NCI-H526 treated with DMSO at 0.1 percent for 48 hours (cell line): ENCODE measurements around the gene ZNF674.
"Not testable (repeated sequence)": the region's sequence is repeated elsewhere in the genome, so short reads cannot be mapped to it uniquely, and the experiment has no call there.

Experiments used
- DNase-seq: peaks from one replicate; lab custom pipeline; 2025; lab: John Stamatoyannopoulos, UW

Gene ZNF674

DNA sequence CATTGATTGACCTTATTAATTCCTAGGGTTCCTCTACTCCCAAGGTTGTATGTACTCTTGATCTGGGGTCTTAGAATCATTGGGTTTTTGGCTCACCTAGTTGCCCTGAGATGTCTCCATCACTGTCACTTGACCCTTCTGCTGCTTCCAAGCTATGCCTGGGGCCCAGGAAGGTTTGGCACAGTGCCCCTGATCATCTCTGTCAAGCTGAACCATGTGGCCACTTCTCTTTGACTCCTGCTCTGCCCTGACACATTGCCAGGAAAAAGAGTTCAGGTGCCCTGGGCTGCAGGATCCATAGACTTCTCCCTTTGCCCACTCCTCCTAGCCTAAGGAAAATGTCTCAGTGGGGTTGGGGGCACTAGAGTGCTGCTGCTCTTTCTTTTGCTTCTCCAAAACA is 24.4 kb upstream of the ZNF674 start:
- DNase-seq = no peak

DNA sequence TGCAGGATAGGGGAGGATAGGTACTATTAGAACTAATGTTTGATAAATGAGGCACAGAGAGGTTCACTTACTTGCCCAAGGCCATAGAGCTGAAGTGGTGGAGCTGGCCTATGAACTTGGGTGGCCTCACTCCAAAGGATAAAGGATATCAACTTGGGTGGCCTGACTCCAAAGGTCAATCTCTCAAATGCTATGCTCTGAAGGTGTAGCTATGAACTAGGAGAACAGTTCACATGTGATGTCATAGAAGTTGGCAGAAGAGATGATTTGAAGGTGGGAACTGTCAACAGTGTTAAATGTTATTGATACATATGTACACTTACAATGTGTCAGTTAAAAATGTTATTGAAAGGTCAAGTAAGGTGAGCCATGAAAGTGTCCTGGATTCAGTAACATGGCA is 22.2 kb upstream of the ZNF674 start:
- no peak for DNase-seq

DNA sequence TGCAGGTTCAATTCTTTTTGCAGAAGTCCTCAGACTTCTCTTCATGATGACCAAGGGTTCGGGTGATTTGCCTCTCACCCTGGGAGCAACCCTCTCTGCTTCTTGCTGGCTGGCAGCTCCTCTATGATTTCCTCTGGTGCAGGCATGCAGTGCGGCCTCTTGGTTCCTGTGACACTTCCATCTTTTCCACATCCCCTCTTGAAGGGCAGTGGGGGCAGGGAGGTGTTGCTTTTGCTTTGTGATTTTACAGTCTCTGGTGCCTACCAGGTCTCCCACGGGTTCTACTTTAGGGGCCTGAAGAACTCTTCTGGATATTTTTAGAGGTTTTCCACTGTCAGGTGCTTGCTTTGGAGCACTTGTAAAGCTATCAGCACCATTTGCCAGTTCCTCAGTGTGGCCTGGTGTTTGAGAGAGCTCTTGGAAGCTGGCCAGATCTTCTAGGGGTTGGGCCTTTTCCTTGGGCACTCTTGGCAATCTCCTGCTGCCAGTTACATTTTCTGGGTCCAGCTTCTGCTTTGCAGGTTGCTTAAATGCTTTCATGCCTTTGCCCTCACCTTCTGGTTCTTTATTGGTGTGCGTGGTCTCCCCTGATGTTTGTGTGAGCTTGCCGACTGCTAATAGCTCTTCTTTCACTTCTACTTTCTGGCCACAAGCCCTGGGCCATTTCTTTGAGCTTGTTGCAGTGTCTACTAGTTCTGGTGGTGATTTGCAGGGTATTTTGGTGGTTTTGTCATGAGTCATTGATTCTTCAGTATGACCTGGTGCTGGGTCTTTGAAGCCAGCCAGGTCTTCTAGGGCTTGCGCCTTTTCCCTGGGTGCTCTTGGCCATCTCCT is 16.8 kb upstream of the ZNF674 start:
- DNase-seq = no peak

DNA sequence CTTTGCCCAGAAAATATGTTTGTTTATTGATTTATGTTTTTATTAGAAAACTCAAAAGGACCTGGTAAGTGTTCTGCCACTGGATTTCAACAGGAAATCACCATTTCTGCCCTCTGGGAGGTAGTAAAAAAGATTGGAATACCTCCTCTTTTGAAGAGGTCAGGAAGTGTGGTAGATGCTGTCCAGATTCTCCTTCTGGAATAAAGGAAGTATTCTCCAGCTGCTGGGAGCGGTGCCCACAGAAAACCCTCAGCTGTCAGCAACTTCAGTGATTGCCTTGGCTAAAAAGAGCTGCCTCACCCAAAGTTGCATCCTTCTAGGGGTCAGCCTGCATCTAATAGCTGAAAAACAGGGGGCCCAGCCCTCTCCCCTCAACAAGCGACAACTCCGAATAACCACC is 13.8 kb upstream of the ZNF674 start:
- DNase-seq = no peak

DNA sequence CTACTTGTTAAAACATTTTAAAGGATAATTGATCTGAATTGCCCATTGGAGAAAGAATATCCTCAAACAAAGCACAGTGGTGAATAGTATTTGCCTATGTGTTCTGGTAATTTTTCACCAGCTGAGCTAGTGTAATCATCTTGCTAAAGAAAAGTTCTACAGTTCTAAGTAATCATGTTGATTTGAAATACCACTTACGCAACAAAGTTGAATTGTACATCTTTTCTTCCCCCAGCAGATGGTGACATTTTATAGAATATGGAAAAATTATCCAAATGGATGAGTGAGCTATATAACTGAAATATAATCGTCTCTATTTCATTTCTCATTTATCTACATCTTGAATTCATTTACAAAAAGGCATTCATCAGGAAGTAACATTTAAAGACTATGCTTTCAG is 9.7 kb upstream of the ZNF674 start:
- no peak for DNase-seq

DNA sequence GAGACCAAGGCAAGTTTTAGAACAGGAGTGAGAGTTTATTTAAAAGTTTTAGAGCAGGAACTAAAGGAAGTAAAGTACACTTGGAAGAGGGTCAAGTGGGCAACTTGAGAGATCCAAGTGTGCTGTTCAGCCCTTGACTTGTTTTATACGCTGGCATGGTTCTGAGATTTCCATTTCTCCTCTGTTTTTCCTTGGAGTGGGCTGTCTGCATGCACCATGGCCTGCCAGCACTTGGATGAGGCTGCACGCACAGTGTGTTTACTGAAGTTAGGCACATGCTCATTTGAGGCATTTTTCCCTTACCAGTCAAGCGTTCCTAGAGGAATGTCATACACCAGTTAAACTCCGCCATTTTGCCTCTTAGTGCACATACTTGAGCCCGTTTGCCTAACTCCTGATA is 8.7 kb upstream of the ZNF674 start:
- no peak for DNase-seq

DNA sequence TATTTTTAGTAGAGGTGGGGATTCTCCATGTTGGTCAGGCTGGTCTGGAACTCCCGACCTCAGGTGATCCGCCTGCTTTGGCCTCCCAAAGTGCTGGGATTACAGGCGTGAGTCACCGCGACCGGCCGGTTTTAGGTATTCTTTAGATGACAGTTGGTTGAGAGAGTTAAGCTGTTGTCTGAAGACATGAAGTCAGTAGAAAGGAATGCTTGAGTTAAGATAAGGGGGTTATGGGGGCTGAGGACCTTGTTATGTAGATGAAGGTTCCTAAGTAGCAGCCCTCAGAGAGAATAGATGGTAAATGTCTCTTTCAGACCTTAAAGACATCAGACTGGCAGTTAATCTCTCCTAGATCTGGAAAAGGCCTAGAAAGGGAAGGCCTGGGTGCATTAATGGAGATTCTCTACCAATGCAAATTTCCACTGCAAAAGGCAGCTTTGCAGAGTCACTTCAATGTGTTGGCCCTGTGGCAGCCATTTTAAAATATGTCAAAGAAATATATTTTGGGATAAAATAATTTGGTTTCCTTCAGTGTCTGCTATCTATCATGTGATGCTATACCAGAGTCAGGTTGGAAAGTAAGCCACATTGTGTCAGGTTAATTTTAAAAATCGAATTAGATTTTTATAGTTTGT is 6.4 kb upstream of the ZNF674 start:
- DNase-seq = no peak

DNA sequence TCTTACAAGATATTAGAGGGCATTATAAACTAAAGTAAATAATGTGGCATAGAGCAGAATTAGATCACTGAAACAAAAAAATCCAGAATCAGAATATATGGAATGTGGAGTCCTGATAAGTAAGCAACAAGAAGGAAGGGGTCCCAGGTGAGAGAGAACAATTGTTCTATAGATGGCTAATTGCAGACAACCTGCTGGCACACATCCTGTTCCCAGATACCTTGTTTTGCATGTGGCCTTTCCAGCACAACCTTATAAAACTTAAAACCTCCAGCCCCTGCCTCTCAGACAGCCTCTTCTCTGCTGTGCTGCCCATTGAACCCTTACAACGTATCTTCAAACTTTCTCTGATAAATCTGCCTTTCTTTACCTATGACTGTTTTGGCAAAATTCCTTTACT is 4.7 kb upstream of the ZNF674 start:
- DNase-seq = no peak

DNA sequence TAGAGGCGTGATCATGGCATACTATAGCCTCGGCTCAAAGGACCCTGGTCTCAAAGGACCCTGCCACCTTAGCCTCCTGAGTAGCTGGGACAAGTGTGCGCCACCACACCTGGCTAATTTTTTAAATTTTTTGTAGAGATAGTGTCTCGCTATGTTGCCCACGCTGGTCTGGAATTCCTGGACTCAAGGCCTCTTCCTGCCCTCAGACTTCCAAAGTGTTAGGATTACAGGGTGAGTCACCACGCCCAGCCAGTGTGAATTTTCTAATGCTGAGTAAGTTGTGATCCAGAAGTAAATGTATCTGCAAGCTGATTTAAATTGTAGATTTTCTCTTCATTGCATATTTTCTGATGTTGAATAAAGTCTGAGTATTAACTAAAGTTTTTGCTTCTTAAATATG is 2.6 kb upstream of the ZNF674 start:
- no peak for DNase-seq

DNA sequence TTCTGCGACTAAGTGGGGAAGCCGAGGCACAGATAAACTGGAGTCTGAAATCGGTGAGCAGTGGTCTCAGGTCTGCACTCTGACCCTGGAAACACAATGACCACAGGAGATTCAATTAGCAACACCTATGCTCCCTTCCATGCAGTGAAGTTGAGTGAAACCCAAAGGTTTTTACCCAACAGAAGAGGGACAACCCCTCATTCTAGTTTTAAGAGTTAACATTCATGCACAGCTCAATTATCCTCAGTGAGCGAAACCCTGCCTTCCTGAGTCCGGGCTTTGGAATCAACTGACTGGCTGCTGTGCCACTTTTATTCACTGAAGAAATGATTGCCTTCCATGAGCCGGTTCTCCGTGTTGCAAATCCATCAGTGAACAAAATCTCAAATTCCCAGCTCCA is 694 bp downstream of the ZNF674 start:
- DNase-seq = not testable (repeated sequence)

DNA sequence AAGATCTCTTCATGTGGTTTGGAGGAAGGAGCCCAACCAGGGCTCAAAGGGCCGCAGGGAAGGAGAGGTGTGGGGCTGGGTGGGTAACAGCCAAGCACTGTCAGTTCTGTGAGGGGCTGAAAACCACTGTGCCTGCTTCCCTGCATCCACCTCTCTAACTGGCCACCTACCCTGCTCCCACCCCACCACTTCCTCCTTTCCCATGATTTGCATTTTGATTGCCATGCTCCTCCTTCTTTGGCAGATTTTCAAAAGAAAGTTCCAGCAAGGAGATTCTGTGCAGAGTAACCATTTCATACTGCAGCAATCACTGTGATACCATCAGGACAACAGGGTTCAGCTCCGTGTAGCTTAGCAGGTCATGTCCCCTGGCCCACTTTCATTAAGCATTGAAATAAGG is 1.8 kb downstream of the ZNF674 start:
- DNase-seq = no peak

DNA sequence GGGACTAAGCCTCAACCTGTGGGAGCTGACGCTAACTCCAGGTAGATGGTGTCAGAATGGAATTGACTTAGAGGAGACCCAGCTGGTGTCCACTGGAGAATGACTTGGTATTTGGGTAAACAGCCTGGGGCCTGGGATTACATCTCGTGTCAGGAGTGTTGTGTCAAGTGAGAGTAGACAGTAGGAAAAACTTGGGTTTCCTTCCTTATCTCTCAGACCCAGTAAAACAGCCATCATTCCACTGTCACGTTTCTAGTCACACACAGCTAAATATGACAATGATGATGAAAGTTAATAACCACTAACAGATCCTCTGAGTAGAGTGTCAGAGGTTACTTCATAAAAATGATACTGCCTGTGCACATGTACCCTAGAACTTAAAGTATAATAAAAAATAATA is 13.8 kb downstream of the ZNF674 start:
- DNase-seq = no peak

DNA sequence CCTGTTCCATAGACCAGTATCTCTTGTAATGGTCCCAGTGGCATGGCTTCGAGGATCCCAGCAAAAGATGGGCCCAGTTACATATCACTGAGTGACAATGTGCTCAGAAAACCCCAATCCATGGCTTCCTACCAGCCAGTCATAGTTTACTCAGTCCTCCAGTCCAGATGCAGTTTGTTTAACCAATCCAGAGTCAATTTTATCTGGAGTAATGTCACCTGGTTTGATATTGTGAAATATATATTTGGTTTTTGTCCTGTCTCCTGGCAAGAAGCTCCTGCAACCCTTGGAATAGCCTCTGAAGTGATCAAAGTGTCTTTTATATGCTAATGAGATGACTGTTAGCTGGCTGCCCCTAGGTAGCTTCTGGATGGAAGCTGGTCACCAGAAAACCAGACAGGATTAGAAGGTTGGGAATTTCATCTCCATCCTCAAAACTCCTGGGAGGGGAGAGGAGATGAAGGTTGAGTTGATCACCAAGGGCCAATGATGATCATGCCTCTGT is 14.8 kb downstream of the ZNF674 start:
- DNase-seq = not testable (repeated sequence)

DNA sequence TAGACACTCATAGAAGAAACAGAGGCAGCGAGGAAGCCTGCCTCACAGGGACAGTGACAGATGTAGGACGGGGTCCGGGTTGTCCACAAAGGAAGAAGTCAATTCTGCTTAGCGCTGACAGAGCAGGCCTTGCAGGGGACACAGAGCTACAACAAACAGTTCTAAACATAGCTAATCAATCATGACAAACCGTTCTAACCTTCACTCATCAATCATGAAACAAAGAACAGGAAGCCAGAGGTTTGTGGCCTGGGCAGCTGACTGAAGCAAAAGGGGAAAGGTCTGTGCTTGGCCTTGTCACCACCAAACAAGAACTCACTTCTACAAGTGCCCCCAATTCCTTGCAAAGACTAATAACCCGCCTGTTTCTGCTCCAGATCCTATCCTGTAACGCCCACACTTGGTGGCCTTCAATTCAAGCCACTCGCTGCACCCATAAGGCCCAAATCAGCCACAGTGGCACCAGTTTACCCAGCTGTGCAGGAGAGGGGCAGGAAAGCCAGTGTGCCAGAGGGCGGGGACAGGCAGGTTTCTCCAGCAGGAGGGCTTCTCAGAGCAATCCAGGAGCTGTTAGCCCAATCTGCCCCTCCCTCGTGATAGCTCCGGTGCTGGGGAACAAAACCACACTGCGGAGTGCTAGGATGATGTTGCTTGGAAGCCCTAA is 15.3 kb downstream of the ZNF674 start:
- DNase-seq = not testable (repeated sequence)

DNA sequence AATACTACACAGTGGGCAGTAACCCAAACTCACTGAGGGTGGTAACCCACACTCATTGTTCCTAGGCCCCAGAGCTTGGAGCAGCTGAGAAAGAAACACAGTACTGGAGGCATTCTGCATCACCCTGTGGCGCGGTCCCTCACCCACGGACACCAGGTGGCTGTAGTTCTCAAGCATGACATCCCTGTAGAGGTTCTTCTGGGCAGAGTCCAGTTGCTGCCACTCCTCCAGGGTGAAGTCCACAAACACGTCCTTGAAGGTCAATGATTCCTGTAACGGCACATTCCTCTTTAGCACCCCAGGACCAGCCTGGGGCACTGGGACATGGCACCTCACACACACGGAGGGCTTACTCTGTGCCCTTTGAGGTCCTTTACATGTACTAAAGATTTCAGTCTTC is 16.6 kb downstream of the ZNF674 start:
- not testable (repeated sequence) for DNase-seq

DNA sequence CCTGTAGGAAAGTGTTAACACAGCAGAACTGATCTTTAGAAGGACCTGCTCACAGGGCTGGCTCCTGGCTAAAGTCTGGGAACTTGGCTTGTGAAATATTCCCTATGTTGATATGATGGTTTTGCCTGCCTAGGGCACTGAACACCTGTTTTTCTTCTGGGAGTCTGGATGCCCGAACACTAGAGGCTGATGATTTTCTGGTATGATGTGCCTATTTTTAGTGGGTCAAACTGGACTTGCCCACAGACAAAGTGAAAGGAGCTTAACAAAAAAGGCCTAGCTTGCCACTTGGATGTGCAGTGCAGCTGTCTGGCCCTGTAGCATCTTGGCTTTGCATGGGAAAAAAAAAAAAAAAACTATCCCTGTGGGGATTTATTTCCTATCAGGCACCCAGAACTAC is 39.1 kb downstream of the ZNF674 start:
- DNase-seq = no peak

DNA sequence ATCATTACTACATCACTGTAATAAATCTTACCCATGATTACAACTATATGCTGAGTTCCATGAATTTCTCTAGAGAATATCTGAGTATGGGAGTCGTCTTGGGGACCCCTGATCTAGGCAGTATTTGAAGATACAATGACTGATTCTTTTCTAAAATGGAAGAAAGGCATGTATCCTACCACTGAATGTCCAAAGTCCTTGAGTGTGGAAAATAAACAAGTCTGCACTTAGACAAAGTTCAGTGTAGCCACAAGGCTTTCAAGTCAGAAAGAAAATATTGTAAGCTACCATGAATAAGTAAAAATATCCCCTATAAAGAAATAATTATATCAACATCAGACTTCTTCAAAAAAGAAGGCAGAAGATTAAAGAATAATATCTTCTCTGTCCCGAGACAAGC is 42.4 kb downstream of the ZNF674 start:
- no peak for DNase-seq

DNA sequence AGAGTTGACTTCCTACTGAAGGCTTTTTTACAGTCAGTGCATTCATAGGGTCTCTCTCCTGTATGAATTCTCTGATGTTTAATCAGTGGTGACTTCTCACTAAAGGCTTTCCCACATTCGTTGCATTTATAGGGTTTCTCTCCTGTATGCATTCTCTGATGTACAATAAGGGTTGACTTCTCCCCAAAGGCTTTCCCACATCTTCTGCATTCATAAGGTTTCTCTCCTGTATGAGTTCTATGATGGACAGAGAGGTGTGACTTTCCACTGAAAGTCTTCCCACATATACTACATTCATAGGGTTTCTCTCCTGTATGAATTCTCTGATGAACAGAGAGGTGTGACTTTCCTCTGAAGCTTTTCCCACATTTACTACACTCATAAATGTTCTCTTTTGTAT is 45.2 kb downstream of the ZNF674 start:
- DNase-seq = no peak

DNA sequence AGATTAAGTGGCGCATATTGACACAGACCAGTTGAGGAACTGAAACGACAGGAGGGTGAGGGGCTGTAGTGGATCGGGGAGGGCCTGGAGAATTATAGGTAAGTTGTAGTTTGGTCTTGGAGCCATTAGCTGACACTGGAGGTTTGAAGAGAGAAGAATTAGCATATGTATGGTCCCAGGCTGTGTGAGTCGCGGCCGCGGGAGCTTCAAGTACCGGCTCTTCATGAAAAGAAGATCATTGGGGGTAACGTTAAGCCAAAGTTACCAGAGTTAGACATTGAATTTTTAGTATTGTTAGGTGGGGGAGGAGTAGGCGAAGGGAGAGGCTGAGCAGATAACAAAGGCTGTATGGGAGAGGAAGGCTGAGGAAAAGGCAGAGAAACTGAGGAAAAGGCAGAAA is 56.5 kb downstream of the ZNF674 start:
- no peak for DNase-seq

DNA sequence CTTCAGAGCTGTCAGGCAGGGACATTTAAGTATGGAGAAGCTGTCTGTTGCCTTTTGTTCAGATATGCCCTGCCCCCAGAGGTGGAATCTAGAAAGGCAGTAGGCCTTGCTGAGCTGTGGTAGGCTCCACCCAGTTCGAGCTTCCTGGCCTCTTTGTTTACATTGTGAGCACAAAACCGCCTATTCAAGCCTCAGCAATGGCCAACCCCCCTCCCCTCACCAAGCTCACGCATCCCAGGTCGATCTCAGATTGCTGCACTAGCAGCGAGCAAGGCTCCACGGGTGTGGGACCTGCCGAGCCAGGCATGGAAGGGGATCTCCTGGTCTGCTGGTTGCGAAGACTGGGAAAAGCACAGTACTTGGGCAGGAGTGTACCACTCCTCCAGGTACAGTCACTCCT is 59.3 kb downstream of the ZNF674 start:
- DNase-seq = no peak

DNA sequence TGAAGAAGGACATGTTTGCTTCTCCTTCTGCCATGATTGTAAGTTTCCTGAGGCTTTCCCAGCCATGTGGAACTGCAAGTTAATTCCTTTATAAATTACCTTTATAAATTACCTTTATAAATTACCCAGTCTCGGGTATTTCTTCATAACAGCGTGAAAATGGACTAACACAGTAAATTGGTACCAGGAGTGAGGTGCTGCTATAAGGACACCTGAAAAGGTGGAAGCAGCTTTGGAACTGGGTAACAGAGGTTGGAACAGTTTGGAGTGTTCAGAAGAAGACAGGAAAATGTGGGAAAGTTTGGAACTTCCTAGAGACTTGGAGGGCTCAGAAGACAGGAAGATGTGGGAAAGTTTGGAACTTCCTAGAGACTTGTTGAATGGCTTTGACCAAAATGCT is 66.6 kb downstream of the ZNF674 start:
- not testable (repeated sequence) for DNase-seq

DNA sequence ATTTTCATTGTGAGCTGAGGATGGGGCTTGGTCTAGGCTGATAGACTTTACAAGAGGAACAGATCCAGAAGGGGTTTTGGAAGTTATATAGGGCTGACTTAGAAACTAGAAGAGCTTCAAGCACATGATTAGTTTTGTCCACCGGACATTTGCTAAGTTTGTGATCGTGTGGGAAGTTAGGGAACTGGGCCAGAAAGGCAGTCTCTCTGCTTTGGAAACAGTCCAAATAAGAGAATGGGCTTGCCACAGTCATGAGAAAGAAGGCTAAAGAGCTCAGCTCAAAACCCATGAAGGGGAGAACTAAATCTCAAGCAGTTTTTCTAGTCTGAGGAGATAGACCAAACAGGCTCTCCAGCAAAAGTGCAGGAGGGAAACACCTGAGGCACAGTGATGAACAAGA is 67.8 kb downstream of the ZNF674 start:
- no peak for DNase-seq

DNA sequence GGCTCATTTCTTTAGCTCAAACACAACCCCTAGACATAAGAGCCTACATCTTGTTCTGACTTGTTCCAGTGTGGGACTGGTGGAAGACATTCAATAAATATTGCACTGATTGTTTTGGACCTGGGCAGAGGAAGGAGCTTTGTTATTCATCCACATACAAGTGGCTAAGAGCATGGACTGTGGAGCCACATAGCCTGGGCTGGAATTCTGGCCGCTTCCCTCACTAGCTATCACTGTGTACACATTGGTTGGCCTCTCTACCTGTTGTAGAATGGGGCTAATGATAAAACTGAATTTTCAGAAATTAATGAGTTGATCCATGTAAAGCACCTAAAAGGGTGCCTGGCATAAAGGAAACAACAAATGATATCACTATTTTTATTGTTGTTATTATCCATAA is 80.0 kb downstream of the ZNF674 start:
- no peak for DNase-seq
